ENCODE measurements around the gene TSPAN14.

DNA sequence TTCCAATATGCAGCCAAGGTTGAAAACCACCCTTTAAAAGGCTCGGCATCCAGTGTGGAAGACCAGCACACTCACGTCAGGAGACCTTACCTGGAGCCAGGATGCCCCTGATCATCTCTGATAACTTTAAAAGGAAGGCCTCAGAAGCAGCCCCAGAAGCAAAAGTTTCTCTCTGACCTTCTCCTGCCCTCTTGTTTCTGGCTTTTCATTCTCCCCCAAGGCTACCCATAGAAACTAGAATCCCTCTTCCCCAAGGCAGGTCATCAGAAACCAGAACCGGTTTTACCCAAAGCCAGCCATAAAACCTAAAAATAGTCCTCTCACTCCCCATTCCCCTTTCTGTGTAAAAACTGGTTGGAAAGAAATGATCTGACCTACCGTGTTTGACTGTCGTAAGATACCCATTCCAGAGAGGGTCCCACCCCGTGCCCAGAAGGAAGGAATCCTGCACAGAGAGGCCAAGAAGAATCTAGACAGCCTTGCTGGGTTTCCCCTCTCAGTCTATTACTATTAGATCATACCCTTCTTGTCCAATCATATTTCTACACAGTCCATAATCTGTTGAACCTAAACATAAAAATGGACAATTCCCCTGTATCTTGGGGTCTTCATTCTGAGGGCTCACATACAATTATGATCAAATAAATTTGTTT, 17.5 kb upstream of the TSPAN14 start:
- TF ChIP-seq CTCF (conservative IDR thresholded peaks at IDR 0.05; ENCODE audit: low read length), result no peak
- no peak for TF ChIP-seq EZH2phosphoT487 (IDR thresholded peaks at IDR 0.05; ENCODE audit: borderline replicate concordance)
